ENCODE results near the gene GALNT8. TPM values are rescaled to one million over a fixed set of nuclear protein-coding genes. Genes with fewer than 3 reads are reported as not detected.
"Not testable (repeated sequence)": the region's sequence is repeated elsewhere in the genome, so short reads cannot be mapped to it uniquely, and the experiment has no call there.

GALNT8 gene
- polyA plus RNA-seq, 3 donors, result 2.3 to 3.8 (median 3.2) TPM

GRCh38 chr12:4734625-4735340 is 14.6 kb downstream of the GALNT8 start:
- DNase-seq (ENCODE audit: extremely low read depth in 1 of 11, low read depth in 9 of 11, low spot score in 4 of 11), result no peak

- DNase-seq (ENCODE audit: extremely low read depth in 1 of 11, low read depth in 9 of 11, low spot score in 4 of 11), result no peak
These were observed 15.9 kb downstream of the GALNT8 start for GRCh38 chr12:4736091-4736490.

GRCh38 chr12:4738541-4738940 is 18.3 kb downstream of the GALNT8 start:
- DNase-seq (ENCODE audit: extremely low read depth in 1 of 11, low read depth in 9 of 11, low spot score in 4 of 11), result no peak

- DNase-seq (ENCODE audit: extremely low read depth in 1 of 11, low read depth in 9 of 11, low spot score in 4 of 11), result peak in 4 of 11 donors; percentile 13 to 32 (median 20)
These were observed 22.3 kb downstream of the GALNT8 start for GRCh38 chr12:4742416-4742970.

- DNase-seq (ENCODE audit: extremely low read depth in 1 of 11, low read depth in 9 of 11, low spot score in 4 of 11), result no peak
These were observed 22.8 kb downstream of the GALNT8 start for GRCh38 chr12:4743046-4743445.

- no peak for DNase-seq (ENCODE audit: extremely low read depth in 1 of 11, low read depth in 9 of 11, low spot score in 4 of 11)
These were observed 24.5 kb downstream of the GALNT8 start for GRCh38 chr12:4744709-4745108.

- no peak for DNase-seq (ENCODE audit: extremely low read depth in 1 of 11, low read depth in 9 of 11, low spot score in 4 of 11)
These were observed 25.0 kb downstream of the GALNT8 start for GRCh38 chr12:4745249-4745648.

- not testable (repeated sequence) for DNase-seq (ENCODE audit: extremely low read depth in 1 of 11, low read depth in 9 of 11, low spot score in 4 of 11)
These were observed 31.5 kb downstream of the GALNT8 start for GRCh38 chr12:4751654-4752053.

GRCh38 chr12:4762773-4763172 is 42.6 kb downstream of the GALNT8 start:
- DNase-seq (ENCODE audit: extremely low read depth in 1 of 11, low read depth in 9 of 11, low spot score in 4 of 11), result no peak

- peak in 5 of 11 donors; percentile 12 to 42 (median 30) for DNase-seq (ENCODE audit: extremely low read depth in 1 of 11, low read depth in 9 of 11, low spot score in 4 of 11)
These were observed 43.3 kb downstream of the GALNT8 start for GRCh38 chr12:4763549-4763948.

- no peak for DNase-seq (ENCODE audit: extremely low read depth in 1 of 11, low read depth in 9 of 11, low spot score in 4 of 11)
These were observed 46.2 kb downstream of the GALNT8 start for GRCh38 chr12:4766445-4766844.

- DNase-seq (ENCODE audit: extremely low read depth in 1 of 11, low read depth in 9 of 11, low spot score in 4 of 11), result no peak
These were observed 47.0 kb downstream of the GALNT8 start for GRCh38 chr12:4767186-4767585.

- no peak for DNase-seq (ENCODE audit: extremely low read depth in 1 of 11, low read depth in 9 of 11, low spot score in 4 of 11)
These were observed 48.1 kb downstream of the GALNT8 start for GRCh38 chr12:4768341-4768740.

- no peak for DNase-seq (ENCODE audit: extremely low read depth in 1 of 11, low read depth in 9 of 11, low spot score in 4 of 11)
These were observed 48.9 kb downstream of the GALNT8 start for GRCh38 chr12:4769073-4769472.

GRCh38 chr12:4771172-4771959 is 51.2 kb downstream of the GALNT8 start:
- DNase-seq (ENCODE audit: extremely low read depth in 1 of 11, low read depth in 9 of 11, low spot score in 4 of 11), result no peak

GRCh38 chr12:4771960-4772566 is 51.9 kb downstream of the GALNT8 start:
- DNase-seq (ENCODE audit: extremely low read depth in 1 of 11, low read depth in 9 of 11, low spot score in 4 of 11), result no peak

GRCh38 chr12:4775936-4776335 is 55.7 kb downstream of the GALNT8 start:
- no peak for DNase-seq (ENCODE audit: extremely low read depth in 1 of 11, low read depth in 9 of 11, low spot score in 4 of 11)

- DNase-seq (ENCODE audit: extremely low read depth in 1 of 11, low read depth in 9 of 11, low spot score in 4 of 11), result no peak
These were observed 59.5 kb downstream of the GALNT8 start for GRCh38 chr12:4779749-4780148.

- DNase-seq (ENCODE audit: extremely low read depth in 1 of 11, low read depth in 9 of 11, low spot score in 4 of 11), result no peak
These were observed 60.7 kb downstream of the GALNT8 start for GRCh38 chr12:4780641-4781611.

All from renal cortex interstitium (tissue), 11 donors.